Measurements from ENCODE around the gene CD99L2. TPM values are rescaled to one million over a fixed set of nuclear protein-coding genes. Genes with fewer than 3 reads are reported as not detected.
"Not testable (repeated sequence)": the region's sequence is repeated elsewhere in the genome, so short reads cannot be mapped to it uniquely, and the experiment has no call there.

The CD99L2 gene
- total RNA-seq, 1 donor from 2014 or later: 33.2 TPM

DNA sequence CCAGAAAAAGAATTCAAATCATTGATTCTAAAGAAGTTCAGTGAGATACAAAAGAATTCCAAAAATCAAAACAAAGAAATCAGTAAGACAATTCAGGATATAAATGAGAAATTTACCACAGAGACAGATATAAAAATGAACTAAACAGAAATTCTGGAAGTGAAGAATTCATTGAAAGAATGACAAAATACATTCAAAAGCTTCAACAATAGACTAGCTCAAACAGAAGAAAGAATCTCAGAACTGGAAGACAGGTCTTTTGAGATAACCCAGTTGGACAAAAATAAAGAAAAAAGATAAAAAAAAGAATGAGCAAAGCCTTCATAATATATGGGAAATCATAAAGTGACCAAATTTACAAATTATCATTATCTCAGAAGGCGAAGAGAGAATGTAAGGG is 41.7 kb downstream of the CD99L2 start:
- DNase-seq (ENCODE audit: low spot score): no peak

DNA sequence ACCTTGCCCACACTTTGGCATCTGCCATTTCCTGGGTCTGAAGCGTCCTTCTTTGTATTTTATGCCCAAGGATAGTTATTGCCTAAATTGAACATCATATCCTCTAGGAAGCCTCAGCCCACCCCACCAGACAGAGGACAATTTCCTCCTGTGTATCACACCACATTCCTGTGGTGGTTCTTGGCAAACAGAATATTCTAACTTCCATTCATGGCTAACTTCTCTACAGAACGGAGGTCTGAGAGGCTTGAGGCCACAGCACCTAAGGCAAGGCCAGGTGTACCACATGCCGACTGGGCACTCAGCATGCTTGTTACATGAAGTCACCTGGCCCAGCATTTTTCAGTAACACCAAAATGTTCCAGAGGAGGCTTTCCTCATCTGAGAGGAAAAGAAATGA is 42.4 kb downstream of the CD99L2 start:
- DNase-seq (ENCODE audit: low spot score): no peak

DNA sequence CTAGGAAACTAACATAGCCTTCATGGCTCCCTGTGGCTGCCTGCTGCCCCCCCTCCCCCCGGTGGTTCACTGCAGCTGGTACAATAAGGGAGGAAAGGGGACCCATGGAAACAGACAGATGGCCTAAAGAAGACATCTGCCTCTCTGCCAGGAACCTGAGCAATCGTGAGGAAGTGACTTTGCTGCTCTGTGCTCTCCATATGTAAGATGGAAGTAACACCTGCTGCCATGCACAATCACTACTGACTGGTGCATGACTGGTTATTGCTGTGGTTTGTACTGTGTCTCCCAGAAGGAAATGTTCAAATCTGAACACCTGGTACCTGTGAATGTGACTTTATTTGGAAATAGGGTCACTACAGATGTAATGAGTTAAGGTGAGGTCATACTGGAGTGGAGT is 43.6 kb downstream of the CD99L2 start:
- no peak for DNase-seq (ENCODE audit: low spot score)

DNA sequence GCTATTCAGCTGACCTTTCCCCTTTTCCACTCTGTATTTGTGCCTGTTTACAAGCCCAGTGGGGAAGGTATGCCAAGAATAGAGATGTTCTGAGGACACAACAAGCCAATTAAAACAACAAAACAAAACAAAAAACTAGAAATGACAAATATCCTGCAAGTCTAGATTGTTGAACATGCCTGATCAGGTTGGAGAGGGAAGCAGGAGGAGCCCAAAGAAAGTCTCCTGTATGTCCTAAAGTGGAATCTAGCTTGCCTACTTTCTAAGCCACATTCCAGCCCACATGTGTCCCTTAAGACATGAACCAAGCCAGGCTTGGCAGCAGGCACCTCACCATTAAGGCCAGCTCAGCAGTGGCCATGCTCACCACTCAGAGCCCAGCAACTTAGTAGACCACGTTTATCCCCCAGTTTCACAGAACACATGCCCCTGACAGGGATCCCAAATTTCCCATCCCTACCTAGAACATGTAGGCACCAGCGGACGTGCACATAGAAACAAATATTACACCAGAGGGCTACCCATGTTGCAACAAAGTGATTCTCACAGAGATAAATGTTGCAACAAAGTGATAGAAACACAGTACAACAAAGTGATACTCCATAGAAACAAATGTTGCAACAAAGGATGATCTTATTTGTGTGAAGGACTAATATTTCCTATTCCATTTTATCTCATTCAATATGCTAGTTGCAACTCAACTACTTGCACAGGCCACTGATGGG is 48.3 kb downstream of the CD99L2 start:
- no peak for DNase-seq (ENCODE audit: low spot score)

DNA sequence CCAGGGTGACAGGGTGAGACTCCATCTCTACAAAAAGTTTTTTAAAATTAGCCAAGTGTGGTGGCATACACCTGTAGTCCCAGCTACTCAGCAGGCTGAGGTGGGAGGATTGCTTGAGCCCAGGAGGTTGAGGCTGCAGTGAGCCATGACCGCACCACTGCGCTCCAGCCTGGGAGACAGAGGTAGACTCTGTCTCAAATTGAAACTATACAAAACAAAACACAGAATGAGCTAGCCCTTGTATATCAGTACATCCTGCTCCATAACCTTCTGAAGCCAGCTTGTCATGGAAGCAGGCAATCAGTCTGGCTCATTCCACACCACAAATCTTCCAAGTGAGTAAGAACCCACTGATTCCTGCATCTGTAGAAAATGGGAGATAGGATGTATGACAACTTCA is 49.0 kb downstream of the CD99L2 start:
- DNase-seq (ENCODE audit: low spot score): no peak

DNA sequence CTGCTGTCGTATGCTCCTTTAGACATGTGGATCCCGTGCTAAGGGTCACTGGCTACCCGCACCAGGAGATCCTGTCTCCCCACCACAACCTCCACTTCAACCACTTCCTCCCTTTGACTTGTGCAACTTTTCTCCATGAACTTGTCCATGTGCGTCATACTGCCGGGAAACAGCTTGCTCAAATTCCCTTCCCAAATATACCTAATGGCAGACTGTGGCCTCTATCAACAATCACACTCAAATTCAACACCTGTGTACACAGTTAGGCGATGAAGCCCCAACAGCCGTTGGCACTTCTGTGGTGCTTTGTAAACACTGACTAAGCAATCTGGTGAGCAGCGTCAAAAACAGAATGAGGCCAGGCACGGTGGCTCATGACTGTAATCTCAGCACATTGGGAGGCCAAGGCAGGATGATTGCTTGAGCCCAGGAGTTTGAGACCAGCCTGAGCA is 49.5 kb downstream of the CD99L2 start:
- DNase-seq (ENCODE audit: low spot score): no peak

DNA sequence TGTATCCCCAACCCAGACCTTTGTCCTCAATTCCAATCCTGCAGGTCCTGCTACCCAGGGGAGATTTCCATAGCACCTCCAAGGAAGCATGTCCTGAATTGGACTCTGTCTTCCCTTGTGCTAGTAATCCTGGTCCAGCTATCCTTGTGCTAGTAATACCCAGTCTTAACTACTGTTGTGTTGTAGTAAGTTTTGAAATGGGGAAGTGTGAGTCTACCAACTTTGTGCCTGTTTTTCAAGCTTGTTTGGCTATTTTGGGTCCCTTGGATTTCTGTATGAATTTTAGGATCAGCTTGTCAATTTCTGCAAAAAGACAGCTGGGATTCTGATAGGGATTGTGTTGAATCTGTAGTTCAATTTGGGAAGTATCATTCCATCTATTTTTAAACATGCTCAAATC is 51.4 kb downstream of the CD99L2 start:
- DNase-seq (ENCODE audit: low spot score): no peak

DNA sequence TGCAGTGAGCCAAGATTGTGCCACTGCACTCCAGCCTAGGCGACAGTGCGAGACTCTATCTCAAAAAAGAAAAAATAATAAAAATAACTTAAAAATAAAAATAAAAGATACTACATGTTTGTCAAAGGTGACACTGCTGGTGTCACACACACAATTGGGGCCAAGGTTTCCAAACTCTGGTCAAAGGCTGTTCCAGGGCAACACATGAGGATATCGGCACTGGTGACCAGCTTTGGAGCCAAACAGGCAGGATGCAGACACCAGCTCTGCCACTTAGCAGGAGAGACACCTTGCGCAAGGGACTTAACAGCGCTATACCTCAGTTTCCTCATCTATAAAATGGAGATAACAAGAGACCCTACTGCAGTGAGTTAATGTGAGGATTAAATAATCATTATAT is 52.3 kb downstream of the CD99L2 start:
- DNase-seq (ENCODE audit: low spot score): no peak

DNA sequence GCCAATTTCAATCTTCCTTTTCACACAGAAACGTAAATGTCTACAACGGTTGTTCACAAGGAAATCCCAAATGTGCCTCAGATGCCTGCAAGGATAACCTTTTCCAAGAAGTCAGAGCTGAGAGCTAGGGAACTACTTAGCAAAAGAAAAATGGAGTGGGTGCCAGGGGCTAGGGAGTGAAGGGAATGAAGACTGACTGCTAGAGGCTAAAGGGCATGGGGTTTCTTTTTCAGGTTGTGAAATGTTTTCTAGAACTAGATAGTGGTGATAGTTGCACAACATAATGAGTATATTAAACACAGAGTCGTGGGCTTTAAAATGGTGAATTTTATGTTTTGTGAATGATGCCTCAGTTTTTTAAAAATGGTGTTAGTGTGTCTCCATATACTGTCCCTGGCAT is 53.4 kb downstream of the CD99L2 start:
- no peak for DNase-seq (ENCODE audit: low spot score)

DNA sequence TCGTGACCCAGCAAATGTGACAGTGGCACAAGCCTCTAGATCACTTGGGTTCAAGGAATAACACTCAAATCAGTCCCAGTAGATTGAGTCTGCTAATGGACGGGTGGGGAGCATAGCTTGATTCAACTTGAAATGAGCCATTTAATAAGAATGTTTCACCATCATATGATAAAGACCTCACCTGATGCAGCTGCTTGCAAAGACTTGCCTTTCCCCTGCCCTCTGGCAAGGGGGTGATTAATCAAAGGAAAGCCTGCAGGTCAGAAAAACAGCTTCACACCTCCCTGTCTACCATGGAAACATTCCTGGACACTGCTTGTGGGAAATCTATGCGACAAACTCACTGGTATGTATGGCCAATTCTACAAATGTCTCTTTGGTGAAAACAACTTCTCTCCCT is 54.5 kb downstream of the CD99L2 start:
- no peak for DNase-seq (ENCODE audit: low spot score)

DNA sequence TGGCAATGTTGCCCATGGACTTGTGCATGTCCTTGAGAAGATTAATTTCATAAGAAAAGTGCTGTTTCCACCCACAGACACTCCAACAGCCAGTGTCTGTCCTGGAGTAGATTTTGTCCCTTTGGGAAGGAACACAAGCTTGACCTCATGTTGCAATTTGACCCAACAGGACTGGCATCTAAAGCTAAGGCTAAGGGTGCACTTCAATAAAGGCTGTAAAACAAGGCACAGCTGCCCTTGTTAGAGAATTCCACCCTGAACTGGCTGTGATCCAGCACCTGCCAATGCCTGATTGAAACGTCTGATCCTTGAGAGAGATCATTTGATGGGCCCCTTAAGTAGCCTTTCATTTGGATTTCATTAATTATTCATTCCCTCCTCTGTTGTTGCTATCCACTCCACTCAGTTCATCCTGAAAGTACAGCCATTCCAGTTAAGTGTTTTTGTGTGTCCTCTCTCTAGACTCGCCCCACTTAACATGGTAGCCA is 56.2 kb downstream of the CD99L2 start:
- no peak for DNase-seq (ENCODE audit: low spot score)

DNA sequence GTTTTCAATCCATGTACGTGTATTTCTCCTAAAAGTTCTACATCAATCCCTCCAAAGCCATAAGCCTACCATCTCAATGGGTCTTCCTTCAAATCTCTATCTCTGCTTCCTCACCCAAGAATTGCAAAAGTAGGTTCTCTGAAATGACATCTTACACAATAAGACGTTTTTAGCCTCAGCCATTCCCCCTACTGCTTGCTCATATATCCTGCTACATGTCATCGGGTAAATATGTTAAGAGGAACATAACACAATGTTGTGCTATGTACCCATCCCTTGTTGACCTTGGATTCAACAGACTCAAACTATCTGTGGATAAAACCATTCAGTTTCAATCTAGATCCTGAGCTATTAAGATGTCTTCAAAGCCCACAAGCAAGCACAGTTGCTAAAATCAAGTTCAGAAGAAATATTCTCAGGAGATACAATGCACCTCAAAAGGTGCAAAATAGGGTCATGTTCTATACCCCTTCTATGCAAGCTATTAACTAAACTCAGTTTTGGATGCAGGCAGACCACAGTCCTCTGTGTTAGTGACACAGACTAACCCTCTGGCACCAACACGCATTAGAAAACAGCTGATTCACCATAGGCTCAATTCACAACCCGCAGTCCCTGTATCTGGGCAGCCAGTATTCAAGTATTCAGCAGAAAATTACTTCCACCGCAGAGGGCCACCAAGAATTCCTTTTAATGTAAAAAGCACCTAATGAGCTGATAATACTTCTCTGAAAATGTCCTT is 56.8 kb downstream of the CD99L2 start:
- no peak for DNase-seq (ENCODE audit: low spot score)

DNA sequence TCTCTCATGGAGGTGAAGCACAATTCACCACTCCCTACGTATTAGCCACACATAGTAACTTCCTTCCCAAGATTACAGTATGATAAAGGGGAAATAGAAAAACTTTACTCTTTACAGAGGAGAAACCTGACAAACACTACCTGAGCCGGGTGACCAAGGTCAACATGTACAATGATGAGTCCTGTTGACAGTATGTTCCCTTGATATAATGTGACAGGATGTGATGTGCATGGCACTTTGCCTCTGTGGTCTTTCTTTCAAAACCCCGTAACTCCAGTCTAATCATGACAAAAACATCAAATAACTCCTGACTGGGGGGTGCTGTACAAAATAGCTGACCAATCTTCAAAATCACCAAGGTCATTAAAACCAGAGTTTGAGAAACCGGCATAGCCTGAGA is 60.6 kb downstream of the CD99L2 start:
- DNase-seq (ENCODE audit: low spot score): no peak

DNA sequence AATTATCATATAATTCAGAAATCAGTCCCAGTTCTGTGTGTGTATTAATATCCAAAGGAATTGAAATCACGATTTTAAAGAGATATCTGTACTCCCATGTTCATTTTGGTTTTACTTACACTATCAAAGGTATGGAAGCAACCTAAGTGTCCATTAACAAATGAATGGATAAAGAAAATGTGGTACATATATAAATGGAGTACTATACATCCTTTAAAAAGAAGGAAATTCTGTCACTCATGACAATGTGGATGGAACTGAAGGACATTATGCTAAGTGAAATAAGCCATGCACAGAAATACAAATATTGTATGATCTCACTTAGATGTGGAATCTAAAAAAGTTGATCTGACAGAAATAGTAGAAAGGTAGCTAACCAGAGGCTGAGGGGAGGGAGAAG is 63.8 kb downstream of the CD99L2 start:
- DNase-seq (ENCODE audit: low spot score): no peak

DNA sequence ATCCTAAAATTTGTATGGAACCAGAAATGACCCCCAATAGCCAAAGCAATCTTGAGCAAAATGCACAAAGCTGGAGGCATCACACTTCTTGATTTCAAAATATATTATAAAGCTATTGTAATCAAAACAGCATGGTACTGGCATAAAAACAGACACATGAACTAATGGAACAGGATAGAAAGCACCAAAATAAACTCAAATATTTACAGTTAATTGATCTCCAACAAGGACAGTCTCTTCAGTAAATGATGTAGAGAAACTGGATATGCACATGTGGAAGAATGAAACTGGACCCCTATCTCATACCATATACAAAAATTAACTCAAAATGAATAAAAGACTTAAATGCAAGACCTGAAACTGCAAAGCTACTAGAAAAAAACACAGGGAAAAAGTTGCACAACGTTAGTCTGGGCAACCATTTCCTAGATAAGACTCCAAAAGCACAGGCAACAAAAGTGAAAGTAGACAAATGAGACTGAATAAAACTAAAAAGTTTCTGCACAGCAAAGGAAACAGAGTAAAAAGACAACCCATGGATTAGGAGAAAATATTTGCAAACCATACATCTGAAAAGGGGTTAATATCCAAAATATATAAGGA is 64.9 kb downstream of the CD99L2 start:
- no peak for DNase-seq (ENCODE audit: low spot score)

DNA sequence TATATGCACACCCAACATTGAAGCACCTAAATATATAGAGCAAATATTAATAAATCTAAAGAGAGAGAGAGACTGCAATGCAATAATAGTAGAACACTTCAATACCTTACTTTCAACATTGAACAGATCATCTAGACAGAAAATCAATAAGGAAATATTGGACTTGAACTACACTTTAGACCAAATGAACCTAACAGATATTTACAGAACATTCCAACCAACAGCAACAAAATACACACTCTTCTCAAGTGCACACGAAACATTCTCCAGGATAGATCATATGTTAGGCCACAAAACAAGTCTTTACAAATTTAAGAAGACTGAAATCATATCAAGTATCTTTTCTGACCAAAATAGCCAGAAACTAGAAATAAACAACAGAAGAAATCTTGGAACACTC is 66.6 kb downstream of the CD99L2 start:
- DNase-seq (ENCODE audit: low spot score): no peak

DNA sequence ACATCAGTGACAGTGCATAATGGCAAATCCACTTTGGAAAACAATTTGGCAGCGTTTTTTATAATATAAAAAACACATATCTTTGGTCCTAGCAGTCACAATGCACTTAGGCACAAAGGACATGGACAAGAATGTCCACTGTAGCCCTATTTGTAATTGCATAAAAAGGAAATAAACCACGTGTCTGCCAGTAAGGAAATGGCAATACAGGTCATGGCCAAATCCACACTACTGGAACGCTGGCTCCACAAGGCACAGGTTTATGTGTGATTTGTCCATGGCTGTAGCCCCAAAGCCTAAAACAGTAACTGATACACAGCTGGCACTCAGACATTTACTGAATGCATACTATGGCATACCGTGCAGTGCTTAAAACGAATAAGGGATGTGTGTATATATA is 69.7 kb downstream of the CD99L2 start:
- DNase-seq (ENCODE audit: low spot score): no peak

DNA sequence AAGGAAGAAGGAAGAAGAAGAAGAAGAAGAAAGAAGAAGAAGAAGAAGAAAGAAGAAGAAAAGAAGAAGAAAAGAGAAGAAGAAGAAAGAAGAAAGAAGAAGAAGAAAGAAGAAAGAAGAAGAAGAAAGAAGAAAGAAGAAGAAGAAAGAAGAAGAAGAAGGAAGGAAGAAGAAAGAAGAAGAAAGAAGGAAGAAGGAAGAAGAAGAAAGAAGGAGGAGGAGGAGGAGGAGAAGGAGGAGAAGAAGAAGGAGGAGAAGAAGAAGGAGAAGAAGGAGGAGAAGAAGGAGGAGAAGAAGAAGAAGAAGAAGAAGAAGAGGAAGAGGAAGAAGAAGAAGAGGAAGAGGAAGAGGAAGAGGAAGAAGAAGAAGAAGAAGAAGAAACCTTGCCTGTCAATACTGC is 74.1 kb downstream of the CD99L2 start:
- DNase-seq (ENCODE audit: low spot score): not testable (repeated sequence)

DNA sequence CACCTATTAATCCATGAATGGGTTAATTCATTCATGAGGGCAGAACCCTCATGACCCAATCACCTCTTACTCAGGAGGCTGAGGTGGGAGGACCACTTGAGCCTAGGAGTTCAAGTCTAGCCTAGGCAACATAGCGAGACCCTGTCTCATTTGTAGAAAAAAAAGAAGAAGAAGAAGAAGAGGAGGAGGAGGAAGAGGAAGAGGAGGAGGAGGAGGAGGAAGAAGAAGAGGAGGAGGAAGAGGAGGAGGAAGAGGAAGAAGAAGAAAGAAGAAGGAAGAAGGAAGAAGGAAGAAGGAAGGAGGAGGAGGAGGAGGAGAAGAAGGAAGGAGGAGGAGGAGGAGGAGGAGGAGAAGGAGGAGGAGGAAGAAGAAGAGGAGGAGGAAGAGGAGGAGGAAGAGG is 74.6 kb downstream of the CD99L2 start:
- not testable (repeated sequence) for DNase-seq (ENCODE audit: low spot score)

DNA sequence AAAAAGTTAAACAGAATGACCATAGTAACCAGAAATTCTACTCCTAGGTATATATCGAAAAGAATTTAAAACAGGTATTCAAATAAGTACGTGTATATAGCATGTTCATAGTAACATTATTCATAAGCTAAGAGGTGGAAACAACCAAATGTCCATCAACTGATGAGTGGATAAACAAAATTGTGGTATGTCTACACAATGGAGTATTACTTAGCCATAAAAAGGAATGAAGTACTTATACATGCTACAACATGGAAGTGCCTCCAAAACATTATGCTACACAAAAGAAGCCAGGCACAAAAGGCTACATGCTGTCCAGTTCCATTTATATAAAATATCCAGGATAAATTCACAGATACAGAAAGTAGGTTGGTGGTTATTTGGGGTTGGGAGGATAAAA is 76.5 kb downstream of the CD99L2 start:
- DNase-seq (ENCODE audit: low spot score): no peak

DNA sequence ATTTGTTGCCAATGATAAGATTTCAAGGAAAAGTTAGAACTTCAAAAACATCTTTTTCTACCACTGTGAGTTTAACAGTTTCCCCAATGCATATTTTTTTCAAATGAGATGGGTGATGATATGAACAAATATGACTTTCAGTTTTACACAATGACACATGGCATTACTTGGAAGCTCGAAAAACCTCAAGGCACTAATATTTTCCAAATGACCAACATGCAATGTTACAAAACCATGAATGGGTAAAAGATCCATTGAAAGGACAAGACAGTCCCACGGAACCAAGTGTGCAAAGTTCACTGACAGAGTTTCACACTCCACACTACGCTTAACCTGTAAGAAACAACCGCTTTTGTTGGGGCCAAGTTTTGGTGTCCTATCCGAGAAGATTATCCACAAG is 84.5 kb downstream of the CD99L2 start:
- DNase-seq (ENCODE audit: low spot score): no peak

DNA sequence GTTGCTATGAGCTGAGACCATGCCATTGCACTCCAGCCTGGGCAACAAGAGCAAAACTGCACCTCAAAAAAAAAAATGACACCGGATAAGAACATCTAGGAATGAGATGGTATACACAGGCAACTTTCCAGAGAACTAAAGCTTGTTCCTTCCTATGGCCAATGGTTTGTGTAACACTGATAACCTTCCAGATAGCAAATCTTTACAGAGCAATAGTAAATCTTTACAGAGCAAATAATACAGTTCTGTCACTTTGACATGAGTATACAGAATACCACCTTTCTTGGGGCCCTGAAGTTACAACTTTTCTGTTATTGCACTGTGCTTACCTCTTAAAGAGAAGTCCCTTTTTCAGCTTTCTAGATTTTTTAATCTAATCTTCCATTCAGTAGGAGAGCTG is 91.6 kb downstream of the CD99L2 start:
- no peak for DNase-seq (ENCODE audit: low spot score)

DNA sequence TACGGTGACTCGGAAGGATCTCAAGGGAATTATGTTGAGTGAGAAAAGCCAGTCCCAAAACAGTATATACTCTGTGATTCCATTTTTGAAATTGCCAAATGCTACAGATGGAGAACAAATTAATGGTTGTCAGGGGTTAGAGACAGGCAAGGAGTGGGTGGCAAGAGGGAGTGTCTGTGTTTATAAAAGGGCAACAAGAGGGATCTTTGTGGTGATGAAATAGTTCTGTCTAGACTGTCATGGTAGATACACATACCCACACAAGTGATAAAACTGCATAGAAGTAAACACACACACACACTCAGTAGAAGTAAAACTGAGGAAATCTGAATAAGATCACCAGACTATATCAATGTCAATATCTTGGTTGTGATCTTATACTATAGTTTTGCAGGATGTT is 92.7 kb downstream of the CD99L2 start:
- DNase-seq (ENCODE audit: low spot score): no peak
